ENCODE results near the gene PRAC2.

DNA sequence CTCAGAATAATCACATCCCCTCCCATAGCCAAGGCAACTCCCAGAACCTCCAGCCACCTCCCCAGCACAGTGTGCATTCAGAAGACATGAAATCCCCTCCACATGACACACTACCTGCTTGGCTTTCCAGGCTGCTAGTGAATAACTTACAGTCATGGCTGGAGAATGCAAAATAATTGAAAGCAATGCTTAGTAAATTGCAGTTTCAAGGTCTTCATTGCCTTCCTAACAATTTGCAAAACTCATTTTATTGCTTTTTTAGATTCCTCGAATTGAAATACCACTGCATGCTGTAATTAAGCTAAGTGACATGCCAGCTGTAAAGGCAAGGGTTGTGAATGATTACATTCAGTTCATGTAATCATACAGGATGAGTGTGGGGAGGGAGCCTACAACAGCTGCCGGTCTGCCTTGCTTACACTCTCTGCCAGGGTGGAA lies 34.6 kb downstream of the PRAC2 start:
- TF ChIP-seq, protein P1, sequence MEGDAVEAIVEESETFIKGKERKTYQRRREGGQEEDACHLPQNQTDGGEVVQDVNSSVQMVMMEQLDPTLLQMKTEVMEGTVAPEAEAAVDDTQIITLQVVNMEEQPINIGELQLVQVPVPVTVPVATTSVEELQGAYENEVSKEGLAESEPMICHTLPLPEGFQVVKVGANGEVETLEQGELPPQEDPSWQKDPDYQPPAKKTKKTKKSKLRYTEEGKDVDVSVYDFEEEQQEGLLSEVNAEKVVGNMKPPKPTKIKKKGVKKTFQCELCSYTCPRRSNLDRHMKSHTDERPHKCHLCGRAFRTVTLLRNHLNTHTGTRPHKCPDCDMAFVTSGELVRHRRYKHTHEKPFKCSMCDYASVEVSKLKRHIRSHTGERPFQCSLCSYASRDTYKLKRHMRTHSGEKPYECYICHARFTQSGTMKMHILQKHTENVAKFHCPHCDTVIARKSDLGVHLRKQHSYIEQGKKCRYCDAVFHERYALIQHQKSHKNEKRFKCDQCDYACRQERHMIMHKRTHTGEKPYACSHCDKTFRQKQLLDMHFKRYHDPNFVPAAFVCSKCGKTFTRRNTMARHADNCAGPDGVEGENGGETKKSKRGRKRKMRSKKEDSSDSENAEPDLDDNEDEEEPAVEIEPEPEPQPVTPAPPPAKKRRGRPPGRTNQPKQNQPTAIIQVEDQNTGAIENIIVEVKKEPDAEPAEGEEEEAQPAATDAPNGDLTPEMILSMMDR (IDR thresholded peaks at IDR 0.05): no peak
- no peak for TF ChIP-seq POLR2A (IDR thresholded peaks at IDR 0.05)

Measured in body of pancreas (tissue), 4 donors.